Renal pelvis (tissue), 4 donors: Measurements from ENCODE around the gene GCNT4. TPM values are rescaled to one million over a fixed set of nuclear protein-coding genes. Genes with fewer than 3 reads are reported as not detected.

Experiments used
- DNase-seq: peaks from one replicate; pipeline ENCODE4 v3.0.0-alpha.2; 2013
- polyA plus RNA-seq, 3 donors: library from polyadenylated mRNA; unstranded; fragments of 120-200 nt; gene quantifications; one replicate each; pipeline ENCODE4 v1.2.1, GENCODE V29; 2013; ENCODE audit not compliant: insufficient read length in 3 of 3

GCNT4 gene
- polyA plus RNA-seq, 3 donors: 13.3 to 16.1 (median 14.3) TPM

DNA sequence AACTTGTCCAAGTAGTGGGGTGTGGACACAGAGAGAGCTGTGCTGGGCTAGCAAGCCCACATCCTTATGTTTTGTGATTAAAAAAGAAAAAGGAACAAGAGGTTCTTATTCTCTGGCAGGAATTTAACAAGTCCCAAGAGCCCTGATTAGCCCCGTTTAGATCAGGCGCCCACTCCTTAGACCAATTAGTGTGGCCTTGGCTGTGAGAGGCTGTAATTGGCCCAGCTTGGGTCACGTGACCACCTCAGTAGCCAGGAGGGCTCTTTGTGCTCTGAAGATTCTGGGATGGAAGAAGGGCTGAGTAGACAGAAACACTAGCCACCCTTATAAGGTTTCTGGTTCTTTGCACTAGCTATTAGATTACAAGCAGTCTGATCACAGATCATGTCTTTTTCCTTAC lies 31.1 kb downstream of the GCNT4 start:
- no peak for DNase-seq

GRCh38 chr5:75020016-75020656 lies 32.2 kb downstream of the GCNT4 start:
- no peak for DNase-seq

DNA sequence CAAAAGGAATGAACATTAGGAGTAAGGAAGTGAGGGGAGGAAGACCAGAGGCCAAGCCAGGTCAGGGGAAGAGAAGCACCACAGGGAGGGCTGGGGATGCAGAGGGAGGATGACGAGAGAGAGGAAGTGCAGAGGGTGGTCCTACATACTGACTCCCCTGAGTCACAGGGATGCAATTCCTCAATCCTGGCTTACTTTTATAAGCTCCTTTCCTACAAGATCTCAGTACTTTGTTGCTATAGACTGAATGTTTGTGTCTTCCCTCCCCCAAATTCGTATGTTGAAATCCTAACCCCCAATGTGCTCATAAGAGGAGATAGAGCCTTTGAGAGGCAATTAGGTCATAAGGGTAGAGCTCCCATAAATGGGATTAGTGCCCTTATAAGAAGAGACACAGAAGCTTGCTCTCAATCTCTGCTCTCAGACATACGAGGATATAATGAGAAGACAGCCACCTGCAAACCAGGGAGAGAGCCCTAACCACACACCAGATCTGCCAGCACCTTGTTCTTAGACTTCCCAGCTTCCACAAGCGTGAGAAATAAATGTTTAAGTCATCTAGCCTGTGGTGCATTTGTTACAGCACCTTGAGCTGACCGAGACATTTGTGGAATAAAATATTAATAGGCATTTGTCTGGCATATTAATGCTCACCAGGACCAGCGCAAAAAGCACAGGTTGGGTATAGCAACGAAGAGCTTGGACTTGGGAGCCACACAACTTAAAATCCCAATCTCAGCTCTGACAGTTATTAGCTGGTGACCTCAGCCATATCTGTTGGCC lies 33.4 kb downstream of the GCNT4 start:
- no peak for DNase-seq

- no peak for DNase-seq
Observed at GRCh38 chr5:75017971-75018370, 34.4 kb downstream of the GCNT4 start.

DNA sequence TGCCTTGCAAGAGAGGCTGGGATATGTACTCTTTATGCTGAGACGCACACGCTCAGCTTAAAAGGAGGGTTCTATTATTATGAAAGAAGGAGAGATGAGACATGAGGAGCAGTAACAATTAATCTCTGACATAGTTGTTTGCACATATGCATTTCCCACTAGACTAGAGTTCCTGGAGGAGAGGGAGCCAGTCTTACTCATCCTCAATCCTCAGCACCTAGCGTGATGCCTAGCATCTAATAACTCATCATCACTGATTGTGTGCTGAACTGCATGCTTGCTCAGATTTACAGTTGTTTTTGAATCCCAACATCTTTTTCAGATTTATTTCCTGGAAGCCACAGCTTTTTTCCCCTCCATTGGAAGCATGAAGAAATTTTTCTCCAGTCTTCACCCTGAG lies 35.5 kb downstream of the GCNT4 start:
- no peak for DNase-seq

GRCh38 chr5:75012748-75013147 lies 39.6 kb downstream of the GCNT4 start:
- no peak for DNase-seq

DNA sequence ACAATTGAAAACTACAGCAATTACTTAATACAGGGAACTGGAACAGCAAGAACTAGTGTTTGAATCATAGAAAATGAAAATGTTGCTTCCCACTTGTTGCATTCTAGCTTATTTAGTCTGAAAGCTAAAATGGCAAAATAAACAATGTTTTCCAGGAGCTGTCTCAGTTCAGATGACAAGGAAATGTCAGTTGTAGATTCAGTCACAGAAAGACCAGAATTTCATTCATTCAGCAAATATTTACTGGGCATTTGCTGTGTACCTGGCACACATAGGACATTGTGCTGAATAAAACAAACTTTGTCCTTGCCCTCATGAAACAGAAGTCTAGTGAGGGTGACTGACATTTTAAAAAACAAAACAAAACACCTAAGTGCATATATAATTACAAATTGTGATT lies 41.5 kb downstream of the GCNT4 start:
- DNase-seq: no peak

DNA sequence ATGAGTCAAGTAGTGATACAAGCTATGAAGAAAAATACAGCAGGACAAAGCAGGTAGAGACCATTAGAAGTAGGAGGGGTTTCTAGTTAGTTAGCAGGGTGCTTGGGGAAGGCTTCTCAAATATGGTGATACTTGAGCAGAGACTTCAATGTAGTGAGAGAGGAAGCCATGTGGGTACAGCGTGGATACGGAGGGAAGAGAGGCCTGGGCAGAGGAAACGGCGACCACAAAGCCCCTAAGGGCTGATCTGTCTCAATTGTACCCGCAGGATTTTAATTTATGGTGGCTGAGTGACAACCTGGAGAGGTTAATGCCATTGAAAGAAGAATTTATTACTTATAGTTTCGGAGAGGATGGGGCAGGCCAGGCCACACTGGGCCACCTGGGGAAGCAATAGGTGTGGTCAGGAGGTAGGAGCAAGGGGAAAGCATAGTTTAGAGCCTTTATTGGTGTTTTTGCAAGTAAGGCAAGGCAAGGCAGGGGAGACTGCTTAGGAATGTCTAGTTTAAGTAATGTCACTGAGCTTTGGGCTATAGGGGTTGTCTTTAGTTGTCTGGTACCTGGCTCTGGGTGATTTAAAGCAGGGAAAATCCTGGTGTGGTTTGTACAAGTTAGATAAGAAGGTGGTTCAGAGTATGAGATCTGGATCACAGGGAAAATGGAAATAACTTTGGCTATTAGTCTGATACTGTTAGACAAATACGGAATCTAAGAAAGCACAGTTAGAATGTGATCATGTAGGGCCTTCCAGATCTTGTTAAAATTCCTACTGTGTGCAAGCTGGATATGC lies 42.6 kb downstream of the GCNT4 start:
- no peak for DNase-seq

DNA sequence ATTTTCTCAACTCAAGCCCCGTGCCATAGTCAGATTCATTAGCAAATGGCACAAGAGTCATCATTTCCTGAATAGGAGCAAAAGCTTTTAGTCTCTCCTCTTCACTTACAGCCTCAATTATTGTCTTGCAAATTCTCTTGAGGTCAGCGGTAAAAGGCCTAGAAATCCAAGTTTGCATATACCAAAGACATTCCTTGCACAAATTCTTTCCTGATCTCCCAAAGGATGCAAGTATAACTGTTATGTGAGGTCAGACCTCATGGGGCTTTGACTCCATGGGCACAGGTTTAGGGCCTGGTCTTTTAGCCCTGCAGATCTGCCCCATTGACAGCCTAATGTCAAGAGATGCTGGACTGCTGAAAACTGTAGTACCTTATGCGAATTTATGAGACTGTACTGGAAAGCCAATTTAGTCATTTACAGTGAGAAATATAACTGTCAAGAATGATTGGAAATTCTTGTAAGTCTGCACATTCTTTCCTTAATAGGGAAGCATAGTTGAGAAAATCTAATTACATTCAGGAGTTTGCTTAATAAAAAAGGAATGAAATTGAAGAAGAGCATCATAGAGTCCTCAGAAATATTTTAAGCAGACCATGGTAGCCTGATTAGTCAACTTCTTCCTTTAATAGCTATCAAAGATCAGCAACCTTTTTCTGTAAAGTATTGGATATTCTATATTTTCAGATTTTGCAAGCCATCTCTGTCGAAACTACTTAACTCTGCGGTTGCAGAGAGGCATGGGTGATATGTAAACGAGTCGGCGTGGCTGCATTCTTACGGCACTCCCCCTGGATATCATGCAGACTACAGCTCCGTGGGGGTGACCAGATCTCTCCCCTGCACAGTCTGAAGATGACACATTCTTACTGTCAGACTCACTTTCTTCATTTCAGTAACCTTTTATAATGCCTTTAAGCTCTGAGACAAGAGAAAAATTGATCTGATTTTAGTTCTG lies 45.2 kb downstream of the GCNT4 start:
- no peak for DNase-seq

DNA sequence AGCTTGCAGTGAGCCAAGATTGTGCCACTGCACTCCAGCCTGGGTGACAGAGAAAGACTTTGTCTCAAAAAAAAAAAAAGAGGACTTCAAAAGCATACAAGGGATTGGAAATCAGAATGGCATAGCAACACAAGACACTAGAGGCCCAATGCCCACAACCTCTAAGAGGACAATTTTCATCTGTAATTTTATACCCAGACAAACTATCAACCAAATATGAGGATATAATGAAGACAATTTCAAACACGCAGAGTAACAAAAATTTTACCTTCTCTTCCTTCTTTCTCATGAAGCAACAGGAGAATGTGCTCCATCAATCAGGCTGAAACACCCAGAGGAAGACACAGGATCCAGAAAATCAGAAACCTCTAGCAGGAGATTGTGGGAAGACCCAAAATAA lies 46.8 kb downstream of the GCNT4 start:
- no peak for DNase-seq

Other genes starting within 250 kb of the GCNT4 start
- gene FAM169A, start 186.2 kb downstream of the GCNT4 start, polyA plus RNA-seq: 10 to 100 TPM; 18.0 to 20.3 (median 18.2) TPM
- gene ANKRD31, start 184.3 kb upstream of the GCNT4 start, polyA plus RNA-seq: under 1 TPM; 0.43 to 0.66 (median 0.46) TPM